HFF-Myc (cell line): ENCODE results near the gene ISLR.

Experiments
- DNase-seq: peaks from one replicate; pipeline ENCODE4 v3.0.0-alpha.2; 2011; ENCODE audit warnings: low read depth; ENCODE audit errors: extremely low read depth
- H3K4me3 ChIP-seq: replicated peaks from 2 replicates; pipeline ENCODE4 v1.5.1; 2011; ENCODE audit warnings: low read depth, mild to moderate bottlenecking, control low read depth, low read length
- TF ChIP-seq, protein P1 (sequence below): IDR thresholded peaks from 2 replicates; pipeline ENCODE4 v1.5.1; 2012; ENCODE audit warnings: mild to moderate bottlenecking, low read depth, low read length, control low read depth; ENCODE audit errors: missing control alignments

The ISLR gene

DNA sequence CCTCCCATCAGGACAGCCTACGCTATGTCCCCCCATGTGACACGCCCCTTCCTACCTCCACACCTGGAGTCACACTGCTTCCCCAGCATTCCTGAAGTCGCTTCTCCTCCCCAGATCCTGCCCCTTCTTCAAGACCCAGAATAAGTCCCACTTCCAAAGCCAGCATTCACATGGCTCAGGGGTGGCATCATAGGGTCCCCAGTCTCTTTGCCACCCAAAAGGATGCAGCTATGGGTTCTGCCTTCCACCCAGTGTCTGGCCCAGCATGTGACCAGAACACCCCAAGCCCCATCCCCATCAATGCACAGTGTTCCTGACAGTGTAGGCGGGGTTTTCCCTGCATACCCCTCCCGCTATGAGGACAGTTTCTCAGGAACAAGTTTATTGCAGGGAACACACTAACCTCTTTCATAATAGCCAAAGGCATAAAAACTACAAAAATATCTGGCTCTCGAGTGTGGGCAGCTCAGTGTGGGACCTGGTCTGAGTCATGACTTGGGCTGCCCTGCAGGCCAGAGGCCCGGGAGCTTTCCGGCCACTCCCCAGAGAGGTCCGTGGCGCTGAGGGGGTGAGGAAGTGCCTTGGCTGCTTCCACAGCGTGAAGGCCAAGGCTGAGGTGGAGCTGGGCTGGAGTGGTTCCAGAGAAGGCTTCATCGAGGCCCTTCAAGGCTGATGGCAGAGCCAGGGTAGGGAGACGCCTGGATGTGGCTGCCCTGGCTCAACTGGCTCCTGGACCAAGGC is 5.8 kb downstream of the ISLR start:
- H3K4me3 ChIP-seq: no peak overlapping the region
- no peak for DNase-seq
- TF ChIP-seq, protein P1, sequence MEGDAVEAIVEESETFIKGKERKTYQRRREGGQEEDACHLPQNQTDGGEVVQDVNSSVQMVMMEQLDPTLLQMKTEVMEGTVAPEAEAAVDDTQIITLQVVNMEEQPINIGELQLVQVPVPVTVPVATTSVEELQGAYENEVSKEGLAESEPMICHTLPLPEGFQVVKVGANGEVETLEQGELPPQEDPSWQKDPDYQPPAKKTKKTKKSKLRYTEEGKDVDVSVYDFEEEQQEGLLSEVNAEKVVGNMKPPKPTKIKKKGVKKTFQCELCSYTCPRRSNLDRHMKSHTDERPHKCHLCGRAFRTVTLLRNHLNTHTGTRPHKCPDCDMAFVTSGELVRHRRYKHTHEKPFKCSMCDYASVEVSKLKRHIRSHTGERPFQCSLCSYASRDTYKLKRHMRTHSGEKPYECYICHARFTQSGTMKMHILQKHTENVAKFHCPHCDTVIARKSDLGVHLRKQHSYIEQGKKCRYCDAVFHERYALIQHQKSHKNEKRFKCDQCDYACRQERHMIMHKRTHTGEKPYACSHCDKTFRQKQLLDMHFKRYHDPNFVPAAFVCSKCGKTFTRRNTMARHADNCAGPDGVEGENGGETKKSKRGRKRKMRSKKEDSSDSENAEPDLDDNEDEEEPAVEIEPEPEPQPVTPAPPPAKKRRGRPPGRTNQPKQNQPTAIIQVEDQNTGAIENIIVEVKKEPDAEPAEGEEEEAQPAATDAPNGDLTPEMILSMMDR: no peak

DNA sequence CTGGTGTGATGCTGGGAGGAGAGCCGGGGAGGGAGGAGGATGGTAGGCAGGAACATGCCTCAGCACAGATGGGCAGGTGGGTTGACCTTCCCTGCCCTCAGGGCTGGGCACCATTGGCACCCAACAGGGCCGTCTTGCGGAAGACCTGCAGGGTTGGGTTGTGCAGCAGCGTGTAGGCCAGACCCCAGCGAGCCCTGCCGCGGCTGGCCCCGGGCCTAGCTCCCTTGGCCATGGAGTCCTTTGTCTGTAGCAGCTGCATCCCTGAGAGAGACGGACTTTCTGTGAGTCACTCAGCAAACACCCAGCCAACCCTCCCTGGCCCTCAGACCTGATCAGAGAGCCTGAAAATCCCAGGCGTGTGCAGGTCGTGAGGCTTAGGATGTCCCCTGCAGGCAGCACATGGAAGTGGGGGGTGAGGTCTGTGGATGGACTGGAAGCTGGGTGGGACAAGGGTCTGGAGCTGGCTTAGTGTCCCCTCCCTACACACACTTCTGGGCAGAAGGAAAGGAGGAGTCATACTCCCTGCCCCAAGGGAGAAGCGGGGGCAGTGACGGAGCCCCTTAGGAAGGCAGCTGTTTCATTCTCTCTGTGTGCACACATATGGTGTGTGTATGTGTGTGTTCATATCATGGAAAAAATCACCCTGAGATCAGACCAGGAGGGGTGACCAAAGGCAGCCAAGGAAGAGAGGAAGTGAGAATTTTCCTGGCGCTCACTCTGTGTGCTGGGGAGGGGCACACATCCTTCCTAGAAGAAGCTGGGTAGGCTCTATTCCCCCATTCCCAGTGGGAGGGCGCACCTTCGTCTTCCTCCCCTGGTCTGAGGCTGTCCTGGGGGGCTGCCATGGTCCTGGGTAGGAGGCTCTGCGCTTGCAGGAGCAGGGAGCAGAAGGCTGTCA is 6.7 kb downstream of the ISLR start:
- no peak overlapping the region for H3K4me3 ChIP-seq
- no peak for DNase-seq
- TF ChIP-seq, protein P1: no peak

DNA sequence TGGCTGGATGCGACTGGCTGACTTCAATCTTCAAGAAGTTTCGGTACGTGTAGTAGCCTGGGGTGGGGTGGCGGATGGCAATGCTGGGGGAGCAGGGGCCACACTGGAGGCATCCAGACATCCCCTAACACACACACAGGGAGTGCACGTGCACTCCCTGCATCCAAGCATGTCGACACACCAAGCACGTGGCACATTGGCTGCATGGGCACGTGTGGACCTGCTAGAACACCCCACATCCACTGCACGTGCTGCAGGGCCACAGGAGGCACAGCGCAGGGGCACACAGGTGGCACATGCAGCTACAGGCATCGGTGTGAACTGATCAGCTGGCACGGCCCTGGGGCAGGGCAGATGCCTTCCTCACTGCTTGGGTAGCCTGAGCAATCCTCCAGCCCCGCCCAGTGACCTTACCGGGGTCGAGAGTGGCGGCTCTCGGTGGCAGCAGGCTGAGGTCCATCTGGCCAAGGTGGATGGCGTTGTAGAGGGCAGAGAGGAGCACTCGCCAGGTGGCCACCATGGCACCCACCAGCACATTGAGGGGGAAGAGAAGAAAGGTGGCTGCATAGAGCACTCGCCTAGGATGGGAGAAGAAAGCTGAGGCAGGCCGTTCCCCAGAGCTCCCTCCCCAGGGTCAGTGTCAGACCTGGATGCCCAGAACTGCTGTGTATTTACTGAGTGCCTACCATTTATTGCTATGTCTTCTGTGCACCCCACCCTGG is 7.5 kb downstream of the ISLR start:
- H3K4me3 ChIP-seq: no peak overlapping the region
- TF ChIP-seq, protein P1: no peak
- no peak for DNase-seq

DNA sequence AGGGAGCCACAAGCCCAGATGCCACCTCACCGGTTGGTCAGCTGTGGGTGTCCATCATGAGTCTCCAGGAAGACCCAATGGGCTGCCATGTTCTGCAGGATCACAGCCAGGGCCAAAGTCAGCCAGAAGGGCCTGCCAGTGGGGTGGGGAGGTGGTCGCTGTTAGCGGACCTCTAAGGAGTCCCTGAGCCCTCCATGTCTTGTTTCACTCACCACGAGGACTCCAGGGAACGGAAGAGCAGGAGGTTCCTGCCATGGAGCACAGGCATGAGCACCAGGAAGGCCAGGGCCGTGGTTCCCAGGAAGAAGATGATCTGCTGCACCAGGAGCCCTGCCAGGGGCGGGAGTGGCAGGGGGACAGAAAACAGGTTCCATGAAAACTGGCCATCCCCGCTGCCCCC is 8.6 kb downstream of the ISLR start:
- DNase-seq: no peak
- TF ChIP-seq, protein P1: no peak

DNA sequence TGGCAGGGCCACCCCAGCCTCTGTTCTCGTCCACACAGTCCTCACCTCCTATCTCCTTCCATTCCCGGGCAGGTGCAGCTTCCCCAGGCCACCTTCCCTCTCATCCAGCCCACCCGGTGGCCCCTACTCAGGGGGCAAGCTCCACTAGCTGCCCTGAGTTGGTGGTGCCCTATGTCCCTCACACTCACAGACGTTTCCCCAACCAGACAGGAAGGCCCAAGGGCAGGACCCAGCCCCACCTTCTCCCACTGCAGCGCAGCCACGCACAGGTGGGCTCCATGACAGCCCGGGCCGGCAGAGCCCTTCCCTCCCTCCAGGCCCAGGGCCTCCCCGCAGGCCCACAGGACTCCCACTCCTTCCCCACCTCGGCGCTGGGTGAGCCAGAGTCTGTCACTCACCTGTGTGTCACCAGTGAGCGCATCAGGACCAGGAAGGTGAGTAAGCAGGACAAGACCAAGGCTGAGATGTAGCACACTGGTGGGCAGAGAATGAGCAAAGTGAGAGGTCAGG is 11.1 kb downstream of the ISLR start:
- no peak overlapping the region for H3K4me3 ChIP-seq
- no peak for DNase-seq
- TF ChIP-seq, protein P1: no peak

More for the DNA sequence above, 8.6 kb downstream of the ISLR start:
- no peak overlapping the region for H3K4me3 ChIP-seq

DNA sequence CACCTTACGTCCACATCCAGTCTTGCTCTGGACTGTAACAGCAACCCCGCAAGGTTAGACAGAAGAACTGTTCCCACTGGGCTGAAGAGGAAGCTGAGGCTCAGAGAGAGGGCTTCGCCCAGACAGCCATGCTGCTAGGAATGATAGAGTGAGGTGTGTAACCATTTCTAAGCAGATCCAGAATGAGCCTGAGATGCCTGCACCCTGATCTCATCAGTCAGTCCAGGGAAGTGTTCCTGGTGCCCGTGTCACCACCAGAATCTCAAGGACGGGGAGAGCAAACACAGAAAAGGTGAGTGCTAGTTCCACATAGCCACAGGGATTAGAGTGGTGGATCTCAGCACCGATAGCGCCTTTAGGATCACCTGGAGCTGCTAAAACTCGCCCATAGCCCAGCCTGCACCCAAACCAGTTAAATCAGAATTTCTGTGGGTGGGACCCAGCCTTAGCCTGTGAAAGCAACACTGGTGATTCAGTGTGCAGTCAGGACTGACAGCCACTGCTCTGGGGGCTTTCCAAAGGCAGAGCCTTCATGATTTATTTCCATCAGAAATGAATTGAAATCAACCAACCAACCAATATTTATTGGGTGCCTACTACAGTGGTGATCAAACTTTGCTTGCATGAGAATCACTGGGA is 12.3 kb downstream of the ISLR start:
- no peak for DNase-seq
- TF ChIP-seq, protein P1: no peak
- H3K4me3 ChIP-seq: no peak overlapping the region
